Tibial nerve (tissue), 4 donors: ENCODE results near the gene ITIH5. TPM values are rescaled to one million over a fixed set of nuclear protein-coding genes. Genes with fewer than 3 reads are reported as not detected.

Experiments
- DNase-seq, 2 donors: peaks; one replicate each; pipeline ENCODE4 v3.0.0-alpha.2; 2019; ENCODE audit warnings: low spot score in 2 of 2
- H3K27ac ChIP-seq, 4 donors: fragments of 200-600 bp; sonication (generic) in 3 of 4; one replicate each; pipeline ENCODE4 v1.5.1; 2017 to 2019; ENCODE audit warnings: mild to moderate bottlenecking in 1 of 4
- H3K27me3 ChIP-seq, 2 donors: fragments of 200-600 bp; sonication (generic) in 1 of 2; one replicate each; pipeline versions ENCODE4 v1.5.1 to v1.6.0; 2017 to 2019
- H3K36me3 ChIP-seq, 3 donors: fragments of 200-600 bp; sonication (generic); one replicate each; pipeline ENCODE4 v1.5.1; 2018 to 2019
- H3K4me1 ChIP-seq, 4 donors: fragments of 200-600 bp; sonication (generic) in 3 of 4; one replicate each; pipeline ENCODE4 v1.5.1; 2017 to 2019
- H3K4me3 ChIP-seq, 4 donors: fragments of 200-600 bp; sonication (generic) in 3 of 4; one replicate each; pipeline ENCODE4 v1.5.1; 2017 to 2019; ENCODE audit warnings: mild to moderate bottlenecking in 1 of 4, moderate library complexity in 1 of 4
- H3K9me3 ChIP-seq, 4 donors: fragments of 200-600 bp; sonication (generic) in 3 of 4; one replicate each; pipeline ENCODE4 v1.5.1; 2017 to 2019
- CTCF ChIP-seq, 5 experiments: fragments of 200-600 bp in 3 of 5; fragments of 450-650 bp in 2 of 5; sonication (generic) in 3 of 5; IDR thresholded peaks; one replicate each; pipeline ENCODE4 v1.5.1; 2016 to 2019; ENCODE audit warnings: antibody characterized with exemption in 5 of 5, mild to moderate bottlenecking in 3 of 5, moderate library complexity in 2 of 5
- EP300 ChIP-seq, 2 donors: sonication (generic); formaldehyde crosslinking; IDR thresholded peaks; one replicate each; pipeline ENCODE4 v1.6.1; 2017; ENCODE audit warnings: antibody characterized with exemption in 2 of 2, mild to moderate bottlenecking in 1 of 2
- POLR2A ChIP-seq, 2 donors: fragments of 450-650 bp; IDR thresholded peaks; one replicate each; pipeline ENCODE4 v1.6.1; 2017; ENCODE audit warnings: antibody characterized with exemption in 2 of 2, mild to moderate bottlenecking in 2 of 2, moderate library complexity in 2 of 2
- WGBS, 2 donors: methylation state at CpG; one replicate each; pipeline ENCODE4 v1.1.5; 2018; 5-methylcytosine and 5-hydroxymethylcytosine counted together
- total RNA-seq, 4 donors: library from RNA; depleted of rRNA; stranded (reverse); fragments of >200 nt; gene quantifications; one replicate each; pipeline ENCODE4 v1.1.0, GENCODE V29; 2016

Gene ITIH5
- total RNA-seq, 4 donors from 2014 or later, result 20.7 to 86.4 (median 26.9) TPM

GRCh38 chr10:7647062-7647664 is 19.6 kb downstream of the ITIH5 start:
- H3K9me3 ChIP-seq, result peaks cover 0 to 7% (median 0%) of the 10 kb centered on the region in 4 donors
- no peaks in the 10 kb centered on the region for H3K27me3 ChIP-seq
- peaks cover 0 to 6% (median 0%) of the 10 kb centered on the region in 4 donors for H3K4me1 ChIP-seq
- WGBS, 2 donors, result 85 to 91% methylated on average over 4 of the region's 4 CpGs
- H3K36me3 ChIP-seq, result peaks cover 0 to 5% (median 0%) of the 10 kb centered on the region in 3 donors
- TF ChIP-seq EP300 (IDR thresholded peaks at IDR 0.05), result no peak
- no peak for TF ChIP-seq CTCF (IDR thresholded peaks at IDR 0.05)
- no peak for TF ChIP-seq POLR2A (IDR thresholded peaks at IDR 0.05)
- H3K27ac ChIP-seq, result no peak overlapping the region
- H3K4me3 ChIP-seq, result no peak overlapping the region
- no peak for DNase-seq

- Histone ChIP-seq H3K36me3 (peaks cover 0 to 47% (median 2%) of the 10 kb centered on the region in 3 donors), H3K9me3 (peaks cover 0 to 9% (median 3%) of the 10 kb centered on the region in 4 donors), H3K27me3 (no peaks in the 10 kb centered on the region), H3K4me1 (no peaks in the 10 kb centered on the region), H3K27ac (no peak overlapping the region), H3K4me3 (no peak overlapping the region)
- TF ChIP-seq CTCF (IDR thresholded peaks at IDR 0.05), result no peak
- TF ChIP-seq EP300 (IDR thresholded peaks at IDR 0.05), result no peak
- TF ChIP-seq POLR2A (IDR thresholded peaks at IDR 0.05), result no peak
- 79 to 82% methylated on average over 5 of the region's 5 CpGs for WGBS, 2 donors
- DNase-seq, result no peak
Measured at GRCh38 chr10:7642491-7643011, 24.2 kb downstream of the ITIH5 start.

GRCh38 chr10:7635408-7636125 is 31.2 kb downstream of the ITIH5 start:
- Histone ChIP-seq H3K27ac (peak overlapping the region in 2 of 4 donors; percentile 64 to 71), H3K4me1 (no peaks in the 10 kb centered on the region), H3K9me3 (peaks cover 0 to 5% (median 1%) of the 10 kb centered on the region in 4 donors), H3K4me3 (no peak overlapping the region), H3K27me3 (no peaks in the 10 kb centered on the region), H3K36me3 (peaks cover 0 to 38% (median 2%) of the 10 kb centered on the region in 3 donors)
- DNase-seq, result no peak
- WGBS, 2 donors, result 79 to 82% methylated on average over 7 of the region's 7 CpGs
- TF ChIP-seq CTCF (IDR thresholded peaks at IDR 0.05) (no peak), POLR2A (IDR thresholded peaks at IDR 0.05) (no peak)

GRCh38 chr10:7634142-7634894 is 32.4 kb downstream of the ITIH5 start:
- WGBS, 2 donors, result 49 to 51% methylated on average over 10 of the region's 10 CpGs
- peak overlapping the region in 3 of 4 donors; percentile 17 to 71 (median 64) for H3K27ac ChIP-seq
- H3K27me3 ChIP-seq, result no peaks in the 10 kb centered on the region
- H3K4me1 ChIP-seq, result no peaks in the 10 kb centered on the region
- DNase-seq, result peak in 1 of 2 donors; percentile 38
- peaks cover 0 to 5% (median 1%) of the 10 kb centered on the region in 4 donors for H3K9me3 ChIP-seq
- no peak for TF ChIP-seq CTCF (IDR thresholded peaks at IDR 0.05)
- no peak for TF ChIP-seq POLR2A (IDR thresholded peaks at IDR 0.05)
- peak in 1 of 2 donors; percentile 39 for TF ChIP-seq EP300 (IDR thresholded peaks at IDR 0.05)
- H3K36me3 ChIP-seq, result peaks cover 0 to 28% (median 0%) of the 10 kb centered on the region in 3 donors
- no peak overlapping the region for H3K4me3 ChIP-seq
